ENCODE data around the gene OGDH. TPM values are rescaled to one million over a fixed set of nuclear protein-coding genes. Genes with fewer than 3 reads are reported as not detected.
"Not testable (repeated sequence)": the region's sequence is repeated elsewhere in the genome, so short reads cannot be mapped to it uniquely, and the experiment has no call there.

OGDH gene
- total RNA-seq, 3 donors from 2014 or later (not counting 1 experiment from before 2014, with no cell fraction given), result 69.2 to 86.7 (median 81.4) TPM

GRCh38 chr7:44698046-44698580, 91.7 kb downstream of the OGDH start:
- Histone ChIP-seq H3K4me1 (ENCODE audit: control insufficient read depth, insufficient read depth, low read length) (no peaks in the 10 kb centered on the region), H3K4me3 (ENCODE audit: low read length) (no peak overlapping the region), H3K36me3 (ENCODE audit: control insufficient read depth, insufficient read depth, low read length) (peaks cover 62% of the 10 kb centered on the region), H3K27me3 (ENCODE audit: control insufficient read depth, insufficient read depth, low read length) (no peaks in the 10 kb centered on the region), H3K27ac (ENCODE audit: low read length) (no peak overlapping the region), H3K9me3 (ENCODE audit: control insufficient read depth, insufficient read depth, low read length) (no peaks in the 10 kb centered on the region)
- 98% methylated on average over 13 of the region's 13 CpGs for WGBS (ENCODE audit: insufficient coverage)
- Mint-ChIP-seq H3K4me3 (no peak overlapping the region), H3K27ac (no peak overlapping the region), H3K27me3 (ENCODE audit: low read depth in 2 of 2) (no peaks in the 10 kb centered on the region), H3K36me3 (peaks cover 6% of the 10 kb centered on the region), H3K9me3 (no peaks in the 10 kb centered on the region), H3K4me1 (no peaks in the 10 kb centered on the region)
- intact Hi-C loops (cut with micrococcal nuclease), result no loop called here
- TF ChIP-seq CTCF (IDR thresholded peaks at IDR 0.05), result no peak
- DNase-seq (no peak), ATAC-seq (no peak)

DNA sequence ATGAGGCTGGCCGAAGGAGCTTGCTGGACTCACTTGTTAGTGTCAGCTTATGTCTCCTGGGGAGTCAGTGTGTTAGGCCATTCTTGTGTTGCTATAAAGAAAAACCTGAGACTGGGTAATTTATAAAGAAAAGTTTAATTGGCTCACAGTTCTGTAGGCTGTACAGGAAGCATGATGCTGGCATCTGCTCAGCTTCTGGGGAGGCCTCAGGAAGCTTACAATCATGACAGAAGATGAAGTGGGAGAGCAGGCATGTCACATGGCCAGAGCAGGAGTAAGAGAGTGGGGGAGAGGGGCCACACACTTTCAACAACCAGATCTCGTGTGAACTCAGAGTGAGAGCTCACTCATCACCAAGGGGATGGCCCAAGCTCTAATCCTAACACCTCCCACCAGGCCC, 93.2 kb downstream of the OGDH start:
- H3K36me3 ChIP-seq (ENCODE audit: control insufficient read depth, insufficient read depth, low read length), result peaks cover 55% of the 10 kb centered on the region
- H3K4me3 Mint-ChIP-seq; intact Hi-C loops (cut with micrococcal nuclease); ATAC-seq; H3K27me3 ChIP-seq (ENCODE audit: control insufficient read depth, insufficient read depth, low read length); H3K9me3 ChIP-seq (ENCODE audit: control insufficient read depth, insufficient read depth, low read length); DNase-seq; H3K9me3 Mint-ChIP-seq; H3K27ac ChIP-seq (ENCODE audit: low read length); H3K4me1 ChIP-seq (ENCODE audit: control insufficient read depth, insufficient read depth, low read length); H3K4me3 ChIP-seq (ENCODE audit: low read length); H3K4me1 Mint-ChIP-seq; H3K27me3 Mint-ChIP-seq (ENCODE audit: low read depth in 2 of 2); H3K36me3 Mint-ChIP-seq: not testable (repeated sequence)
- WGBS (ENCODE audit: insufficient coverage), result 98% methylated on average over 2 of the region's 2 CpGs
- H3K27ac Mint-ChIP-seq, result peak overlapping the region in 1 of 2 donors; percentile 42

DNA sequence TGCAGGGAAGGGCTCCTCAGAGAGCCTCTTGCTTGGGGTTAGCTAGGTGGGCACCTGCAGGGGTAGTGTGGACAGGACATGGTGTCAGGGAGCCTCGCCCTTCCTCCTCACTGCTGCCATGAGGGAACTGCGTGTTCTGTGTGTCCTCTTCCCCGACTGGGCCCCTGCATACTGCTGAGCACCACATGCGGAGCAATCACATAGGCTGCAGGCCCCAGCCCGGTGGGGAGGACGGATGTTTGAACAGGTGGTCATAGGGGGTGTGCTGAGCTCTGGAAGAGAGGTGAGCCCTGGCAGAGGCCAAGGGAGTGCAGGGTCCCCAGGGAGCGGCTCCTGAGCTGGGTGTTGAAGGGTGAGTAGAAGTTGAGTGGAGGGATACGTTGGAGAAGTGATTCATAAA, 93.9 kb downstream of the OGDH start:
- Histone ChIP-seq H3K4me3 (ENCODE audit: low read length) (no peak overlapping the region), H3K4me1 (ENCODE audit: control insufficient read depth, insufficient read depth, low read length) (no peaks in the 10 kb centered on the region), H3K27ac (ENCODE audit: low read length) (no peak overlapping the region), H3K27me3 (ENCODE audit: control insufficient read depth, insufficient read depth, low read length) (no peaks in the 10 kb centered on the region), H3K9me3 (ENCODE audit: control insufficient read depth, insufficient read depth, low read length) (no peaks in the 10 kb centered on the region), H3K36me3 (ENCODE audit: control insufficient read depth, insufficient read depth, low read length) (peaks cover 49% of the 10 kb centered on the region)
- Mint-ChIP-seq H3K9me3 (no peaks in the 10 kb centered on the region), H3K27me3 (ENCODE audit: low read depth in 2 of 2) (no peaks in the 10 kb centered on the region), H3K4me1 (no peaks in the 10 kb centered on the region), H3K27ac (no peak overlapping the region), H3K4me3 (no peak overlapping the region), H3K36me3 (peaks cover 6% of the 10 kb centered on the region)
- intact Hi-C loops (cut with micrococcal nuclease), result no loop called here
- no peak for TF ChIP-seq CTCF (IDR thresholded peaks at IDR 0.05)
- DNase-seq (no peak), ATAC-seq (no peak)
- WGBS (ENCODE audit: insufficient coverage), result 97% methylated on average over 8 of the region's 8 CpGs

GRCh38 chr7:44703391-44703790, 97.0 kb downstream of the OGDH start:
- H3K36me3 Mint-ChIP-seq; H3K4me3 Mint-ChIP-seq; H3K4me1 Mint-ChIP-seq; intact Hi-C loops (cut with micrococcal nuclease); H3K4me1 ChIP-seq (ENCODE audit: control insufficient read depth, insufficient read depth, low read length); H3K27ac ChIP-seq (ENCODE audit: low read length); H3K4me3 ChIP-seq (ENCODE audit: low read length); H3K27me3 Mint-ChIP-seq (ENCODE audit: low read depth in 2 of 2); H3K9me3 Mint-ChIP-seq; ATAC-seq; H3K9me3 ChIP-seq (ENCODE audit: control insufficient read depth, insufficient read depth, low read length); H3K27ac Mint-ChIP-seq; DNase-seq; H3K27me3 ChIP-seq (ENCODE audit: control insufficient read depth, insufficient read depth, low read length): not testable (repeated sequence)
- 98% methylated on average over 10 of the region's 10 CpGs for WGBS (ENCODE audit: insufficient coverage)
- H3K36me3 ChIP-seq (ENCODE audit: control insufficient read depth, insufficient read depth, low read length), result peaks cover 40% of the 10 kb centered on the region

All from natural killer cell (primary cell).